Measurements from ENCODE around the gene SMG9.

Gene SMG9

GRCh38 chr19:43784241-43784980 is 29.6 kb upstream of the SMG9 start:
- Histone ChIP-seq H3K79me2 (ENCODE audit: insufficient read depth, low read depth) (no peaks in the 10 kb centered on the region), H3K9ac (no peak overlapping the region), H3K36me3 (ENCODE audit: insufficient read depth) (no peaks in the 10 kb centered on the region), H3K4me2 (no peak overlapping the region), H2AFZ (ENCODE audit: low read depth) (no peak overlapping the region), H3K4me3 (IDR thresholded peaks at IDR 0.05; ENCODE audit: insufficient read depth, low read depth, low read length) (no peak overlapping the region), H3K27ac (no peak overlapping the region), H4K20me1 (ENCODE audit: insufficient read depth) (no peaks in the 10 kb centered on the region), H3K4me1 (ENCODE audit: low read depth, poor library complexity, severe bottlenecking) (no peaks in the 10 kb centered on the region), H3K27me3 (ENCODE audit: insufficient read depth, low read depth) (no peaks in the 10 kb centered on the region)
- TF ChIP-seq CTCF (conservative IDR thresholded peaks at IDR 0.05; ENCODE audit: low read depth, low read length) = no peak

GRCh38 chr19:43783636-43784035 is 28.9 kb upstream of the SMG9 start:
- no peak overlapping the region for H3K27ac ChIP-seq
- H2AFZ ChIP-seq (ENCODE audit: low read depth) = no peak overlapping the region
- no peak overlapping the region for H3K4me3 ChIP-seq (IDR thresholded peaks at IDR 0.05; ENCODE audit: insufficient read depth, low read depth, low read length)
- no peak overlapping the region for H3K9ac ChIP-seq
- no peaks in the 10 kb centered on the region for H3K4me1 ChIP-seq (ENCODE audit: low read depth, poor library complexity, severe bottlenecking)
- no peaks in the 10 kb centered on the region for H3K79me2 ChIP-seq (ENCODE audit: insufficient read depth, low read depth)
- H3K4me2 ChIP-seq = no peak overlapping the region
- no peaks in the 10 kb centered on the region for H4K20me1 ChIP-seq (ENCODE audit: insufficient read depth)
- no peaks in the 10 kb centered on the region for H3K36me3 ChIP-seq (ENCODE audit: insufficient read depth)
- H3K27me3 ChIP-seq (ENCODE audit: insufficient read depth, low read depth) = no peaks in the 10 kb centered on the region
- no peak for TF ChIP-seq CTCF (conservative IDR thresholded peaks at IDR 0.05; ENCODE audit: low read depth, low read length)

GRCh38 chr19:43782689-43783231 is 28.0 kb upstream of the SMG9 start:
- Histone ChIP-seq H3K4me1 (ENCODE audit: low read depth, poor library complexity, severe bottlenecking) (no peaks in the 10 kb centered on the region), H3K4me3 (IDR thresholded peaks at IDR 0.05; ENCODE audit: insufficient read depth, low read depth, low read length) (no peak overlapping the region), H3K9ac (no peak overlapping the region), H3K4me2 (no peak overlapping the region), H3K27me3 (ENCODE audit: insufficient read depth, low read depth) (no peaks in the 10 kb centered on the region), H3K79me2 (ENCODE audit: insufficient read depth, low read depth) (no peaks in the 10 kb centered on the region), H3K36me3 (ENCODE audit: insufficient read depth) (no peaks in the 10 kb centered on the region), H2AFZ (ENCODE audit: low read depth) (no peak overlapping the region), H3K27ac (no peak overlapping the region), H4K20me1 (ENCODE audit: insufficient read depth) (no peaks in the 10 kb centered on the region)
- no peak for TF ChIP-seq CTCF (conservative IDR thresholded peaks at IDR 0.05; ENCODE audit: low read depth, low read length)

- Histone ChIP-seq H3K4me3 (IDR thresholded peaks at IDR 0.05; ENCODE audit: insufficient read depth, low read depth, low read length) (no peak overlapping the region), H3K27ac (no peak overlapping the region), H3K9ac (no peak overlapping the region), H3K4me2 (no peak overlapping the region), H4K20me1 (ENCODE audit: insufficient read depth) (no peaks in the 10 kb centered on the region), H3K27me3 (ENCODE audit: insufficient read depth, low read depth) (no peaks in the 10 kb centered on the region), H3K36me3 (ENCODE audit: insufficient read depth) (no peaks in the 10 kb centered on the region), H2AFZ (ENCODE audit: low read depth) (no peak overlapping the region), H3K4me1 (ENCODE audit: low read depth, poor library complexity, severe bottlenecking) (no peaks in the 10 kb centered on the region), H3K79me2 (ENCODE audit: insufficient read depth, low read depth) (no peaks in the 10 kb centered on the region)
- TF ChIP-seq CTCF (conservative IDR thresholded peaks at IDR 0.05; ENCODE audit: low read depth, low read length) = no peak
Observed at GRCh38 chr19:43782311-43782660, 27.5 kb upstream of the SMG9 start.
